HG03354 (cell line): Measurements from ENCODE around the gene GIPC3.
"Not testable (repeated sequence)": the region's sequence is repeated elsewhere in the genome, so short reads cannot be mapped to it uniquely, and the experiment has no call there.

Experiments used
- ATAC-seq: cut with Tn5 transposase; IDR thresholded peaks from one replicate; pipeline ENCODE4 v1.9.1; 2021; ENCODE audit warnings: mild to moderate bottlenecking; ENCODE audit not compliant: unreplicated experiment, poor library complexity, severe bottlenecking

GIPC3 gene

GRCh38 chr19:3575260-3575741 is 10.0 kb upstream of the GIPC3 start:
- no peak for ATAC-seq

GRCh38 chr19:3575949-3576673 is 9.2 kb upstream of the GIPC3 start:
- ATAC-seq = no peak

- no peak for ATAC-seq
These were observed 8.4 kb upstream of the GIPC3 start for GRCh38 chr19:3576696-3577443.

GRCh38 chr19:3577723-3578344 is 7.4 kb upstream of the GIPC3 start:
- ATAC-seq = no peak

GRCh38 chr19:3578390-3578789 is 6.9 kb upstream of the GIPC3 start:
- no peak for ATAC-seq

- ATAC-seq = no peak
These were observed 4.9 kb upstream of the GIPC3 start for GRCh38 chr19:3580156-3580934.

GRCh38 chr19:3581792-3582191 is 3.5 kb upstream of the GIPC3 start:
- not testable (repeated sequence) for ATAC-seq

GRCh38 chr19:3584036-3584802 is 1.1 kb upstream of the GIPC3 start:
- ATAC-seq = not testable (repeated sequence)

GRCh38 chr19:3586127-3586626 is 899 bp downstream of the GIPC3 start:
- no peak for ATAC-seq

GRCh38 chr19:3586707-3587346 is 1.5 kb downstream of the GIPC3 start:
- no peak for ATAC-seq

GRCh38 chr19:3589439-3589838 is 4.2 kb downstream of the GIPC3 start:
- ATAC-seq = no peak

GRCh38 chr19:3589949-3590348 is 4.7 kb downstream of the GIPC3 start:
- ATAC-seq = no peak

- no peak for ATAC-seq
These were observed 5.8 kb downstream of the GIPC3 start for GRCh38 chr19:3590991-3591659.

GRCh38 chr19:3591876-3592613 is 6.8 kb downstream of the GIPC3 start:
- ATAC-seq = no peak

- no peak for ATAC-seq
These were observed 7.9 kb downstream of the GIPC3 start for GRCh38 chr19:3593156-3593555.

- no peak for ATAC-seq
These were observed 10.3 kb downstream of the GIPC3 start for GRCh38 chr19:3595521-3596061.

GRCh38 chr19:3599776-3600187 is 14.5 kb downstream of the GIPC3 start:
- ATAC-seq = no peak
